HepG2 (cell line): Measurements from ENCODE around the gene TNS1. TPM values are rescaled to one million over a fixed set of nuclear protein-coding genes. Genes with fewer than 3 reads are reported as not detected.
A peak's percentile ranks its signal among the peaks of the same experiment; 100 is the strongest.

ENCODE experiments used
- BRD4 ChIP-seq: sonication (generic); formaldehyde crosslinking; IDR thresholded peaks from 2 replicates; pipeline ENCODE4 v1.4.0; 2020; ENCODE audit warnings: missing genetic modification reagents
- CHD2 ChIP-seq: IDR thresholded peaks from 2 replicates; pipeline ENCODE4 v1.6.1; 2011; ENCODE audit warnings: low read depth, low read length, improper control_type of control experiment
- CREM ChIP-seq, 2 experiments: sonication (generic) in 1 of 2; formaldehyde crosslinking in 1 of 2; IDR thresholded peaks; 2 replicates each; pipeline versions ENCODE4 v1.4.0 to v1.6.1; 2016 to 2020; ENCODE audit warnings: antibody characterized with exemption in 1 of 2, mild to moderate bottlenecking in 1 of 2, missing genetic modification reagents in 1 of 2
- ISX ChIP-seq: sonication (generic); formaldehyde crosslinking; conservative IDR thresholded peaks from 2 replicates; pipeline ENCODE4 v1.5.0; 2020; ENCODE audit warnings: missing genetic modification reagents
- KDM6A ChIP-seq: IDR thresholded peaks from 2 replicates; pipeline ENCODE4 v1.6.1; 2016; ENCODE audit warnings: low read depth
- MYNN ChIP-seq: sonication (generic); formaldehyde crosslinking; IDR thresholded peaks from 2 replicates; pipeline ENCODE4 v1.4.0; 2020; ENCODE audit warnings: mild to moderate bottlenecking, low read depth, missing genetic modification reagents
- NFE2L2 ChIP-seq: fragments of 150-350 bp; IDR thresholded peaks from 2 replicates; pipeline ENCODE4 v1.6.1; 2014; ENCODE audit warnings: low read length
- PHF8 ChIP-seq: sonication (generic); formaldehyde crosslinking; IDR thresholded peaks from 2 replicates; pipeline ENCODE4 v1.5.0; 2020; ENCODE audit warnings: missing genetic modification reagents
- POLR2G ChIP-seq: fragments of 200-400 bp; formaldehyde crosslinking; IDR thresholded peaks from 2 replicates; pipeline ENCODE4 v1.6.1; 2018; ENCODE audit warnings: mild to moderate bottlenecking, low read depth, low read length, moderate library complexity
- SMYD3 ChIP-seq: sonication (generic); formaldehyde crosslinking; IDR thresholded peaks from 2 replicates; pipeline ENCODE4 v1.8.1; 2023; ENCODE audit warnings: mild to moderate bottlenecking, missing genetic modification reagents
- STAT5B ChIP-seq: sonication (generic); formaldehyde crosslinking; IDR thresholded peaks from 2 replicates; pipeline ENCODE4 v1.4.0; 2020; ENCODE audit warnings: missing genetic modification reagents
- TMF1 ChIP-seq: sonication (generic); formaldehyde crosslinking; IDR thresholded peaks from 2 replicates; pipeline ENCODE4 v1.8.1; 2022; ENCODE audit warnings: low read depth, missing genetic modification reagents
- WIZ ChIP-seq: sonication (generic); formaldehyde crosslinking; IDR thresholded peaks from 2 replicates; pipeline ENCODE4 v1.5.1; 2020; ENCODE audit warnings: mild to moderate bottlenecking, missing genetic modification reagents
- ZBTB38 ChIP-seq: sonication (generic); formaldehyde crosslinking; IDR thresholded peaks from 2 replicates; pipeline ENCODE4 v1.5.1; 2020; ENCODE audit warnings: mild to moderate bottlenecking, missing genetic modification reagents
- ZFP90 ChIP-seq: sonication (generic); formaldehyde crosslinking; IDR thresholded peaks from 2 replicates; pipeline ENCODE4 v1.8.0; 2022; ENCODE audit warnings: missing genetic modification reagents, mild to moderate bottlenecking, inconsistent platforms, borderline replicate concordance
- ZNF33A ChIP-seq: sonication (generic); formaldehyde crosslinking; IDR thresholded peaks from 2 replicates; pipeline ENCODE4 v1.5.1; 2020; ENCODE audit warnings: missing genetic modification reagents, mild to moderate bottlenecking, moderate library complexity, borderline replicate concordance
- ZNF510 ChIP-seq: sonication (generic); formaldehyde crosslinking; IDR thresholded peaks from 2 replicates; pipeline ENCODE4 v1.4.0; 2020; ENCODE audit warnings: low read depth, mild to moderate bottlenecking, missing genetic modification reagents
- ZNF558 ChIP-seq: sonication (generic); formaldehyde crosslinking; IDR thresholded peaks from 2 replicates; pipeline ENCODE4 v1.9.0; 2022; ENCODE audit warnings: mild to moderate bottlenecking, missing genetic modification reagents, borderline replicate concordance
- ZSCAN31 ChIP-seq: sonication (generic); formaldehyde crosslinking; IDR thresholded peaks from 2 replicates; pipeline ENCODE4 v1.5.0; 2020; ENCODE audit warnings: low read depth, mild to moderate bottlenecking, missing genetic modification reagents
- polyA plus RNA-seq, 8 experiments: library from polyadenylated mRNA; depleted of rRNA in 3 of 8; stranded (reverse) in 7 of 8; unstranded in 1 of 8; fragments of >200 nt; fragmentation: Illumina TruSeq in 4 of 8; extraction: Trizol in 4 of 8; gene quantifications; 2 replicates each; pipeline versions ENCODE4 v1.2.1 to v1.2.3, GENCODE V29; 2011 to 2016; ENCODE audit warnings: low read depth in 4 of 8, missing spikeins in 1 of 8, mixed read lengths in 1 of 8; ENCODE audit not compliant: insufficient read depth in 1 of 8
- total RNA-seq, 5 experiments: library from RNA; depleted of rRNA; stranded (reverse); fragments of >200 nt; fragmentation: Illumina TruSeq; extraction: Trizol; gene quantifications; 2 replicates each; pipeline ENCODE4 v1.2.3, GENCODE V29; 2016; ENCODE audit warnings: low read depth in 1 of 5
- TF ChIP-seq, protein P1 (sequence below): sonication (generic); formaldehyde crosslinking; IDR thresholded peaks from 2 replicates; pipeline ENCODE4 v1.4.0; 2020; ENCODE audit warnings: missing genetic modification reagents, borderline replicate concordance
- TF ChIP-seq, protein P2 (sequence below): IDR thresholded peaks from 2 replicates; pipeline ENCODE4 v1.6.1; 2018; ENCODE audit warnings: missing genetic modification reagents, mild to moderate bottlenecking, missing compliant biosample characterization
- TF ChIP-seq, protein P3 (sequence below): sonication (generic); formaldehyde crosslinking; IDR thresholded peaks from 2 replicates; pipeline ENCODE4 v1.8.0; 2022; ENCODE audit warnings: missing genetic modification reagents, mild to moderate bottlenecking, inconsistent platforms, borderline replicate concordance
- TF ChIP-seq, protein P4 (sequence below): sonication (generic); formaldehyde crosslinking; IDR thresholded peaks from 2 replicates; pipeline ENCODE4 v1.5.1; 2020; ENCODE audit warnings: mild to moderate bottlenecking, missing genetic modification reagents, moderate library complexity

TNS1 gene
- total and polyA plus RNA-seq, 2 of the 13 experiments (the other 11 are each of a cell fraction or from before 2014, with no cell fraction given): 1.9 to 118 TPM

DNA sequence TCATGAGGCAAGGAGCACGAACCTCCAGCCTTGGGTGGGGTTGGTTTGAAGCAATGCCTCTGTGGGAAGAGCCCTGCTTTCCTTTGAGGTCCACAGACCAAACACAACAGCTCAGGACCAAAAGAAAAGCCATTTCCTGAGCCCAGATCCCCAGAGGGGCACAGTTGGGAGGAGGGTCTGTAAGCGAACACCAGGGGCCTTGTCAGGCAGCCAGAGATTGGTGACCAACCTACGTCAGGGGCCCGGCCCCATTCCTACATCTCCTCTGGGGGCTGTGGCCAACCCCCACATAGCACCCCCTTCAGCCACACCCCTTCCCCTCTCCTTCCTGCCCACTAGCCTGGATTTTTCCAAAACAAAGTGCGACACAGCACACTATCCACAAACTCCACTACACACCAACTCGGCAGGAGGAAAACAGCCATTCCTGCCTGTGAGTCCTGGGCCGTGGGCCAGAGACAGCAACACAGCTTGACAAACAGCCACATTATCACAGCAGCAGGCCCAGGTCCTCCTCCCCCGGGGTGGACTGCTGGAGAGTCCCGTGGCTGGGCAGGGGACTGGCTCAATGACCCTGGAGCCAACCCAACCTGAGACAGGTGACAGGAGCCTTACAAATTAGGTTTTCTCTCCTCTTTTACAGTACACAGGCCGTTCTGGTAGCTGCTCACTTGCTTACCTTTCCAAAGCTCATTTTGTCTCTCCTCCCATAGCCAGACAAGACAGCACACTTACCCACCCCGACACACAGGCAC, 98.8 kb downstream of the TNS1 start (continued):
- TF ChIP-seq ZSCAN31 (CRISPR knock-in tag) (no peak; the same call in 1 of the 2 replicates), POLR2G (peak; percentile 45; the same call in 1 of the 2 replicates), PHF8 (peak; percentile 31; the same call in 1 of the 2 replicates), ZNF558 (CRISPR knock-in tag) (no peak), BRD4 (CRISPR knock-in tag) (peak; percentile 38; the same call in 1 of the 2 replicates), ZBTB38 (CRISPR knock-in tag) (peak; percentile 35; the same call in 1 of the 2 replicates), WIZ (CRISPR knock-in tag) (no peak; the same call in 1 of the 2 replicates), ZFP90 (CRISPR knock-in tag) (peak; percentile 56; the same call in 1 of the 2 replicates), SMYD3 (peak; percentile 4; the same call in 1 of the 2 replicates), ISX (CRISPR knock-in tag) (no peak), TMF1 (CRISPR knock-in tag) (no peak; the same call in 1 of the 2 replicates), KDM6A (no peak), ZNF510 (no peak), STAT5B (peak; percentile 81; the same call in 1 of the 2 replicates), CHD2 (no peak), CREM (IDR thresholded peaks at IDR 0.05) (no peak; the same call in 1 of the 2 replicates), CREM (CRISPR knock-in tag; IDR thresholded peaks at IDR 0.05) (no peak), ZNF33A (CRISPR knock-in tag) (0 out of 2 replicates have a peak, but pooled peaks have one; percentile 30), MYNN (no peak), NFE2L2 (no peak)
- TF ChIP-seq, protein P1, sequence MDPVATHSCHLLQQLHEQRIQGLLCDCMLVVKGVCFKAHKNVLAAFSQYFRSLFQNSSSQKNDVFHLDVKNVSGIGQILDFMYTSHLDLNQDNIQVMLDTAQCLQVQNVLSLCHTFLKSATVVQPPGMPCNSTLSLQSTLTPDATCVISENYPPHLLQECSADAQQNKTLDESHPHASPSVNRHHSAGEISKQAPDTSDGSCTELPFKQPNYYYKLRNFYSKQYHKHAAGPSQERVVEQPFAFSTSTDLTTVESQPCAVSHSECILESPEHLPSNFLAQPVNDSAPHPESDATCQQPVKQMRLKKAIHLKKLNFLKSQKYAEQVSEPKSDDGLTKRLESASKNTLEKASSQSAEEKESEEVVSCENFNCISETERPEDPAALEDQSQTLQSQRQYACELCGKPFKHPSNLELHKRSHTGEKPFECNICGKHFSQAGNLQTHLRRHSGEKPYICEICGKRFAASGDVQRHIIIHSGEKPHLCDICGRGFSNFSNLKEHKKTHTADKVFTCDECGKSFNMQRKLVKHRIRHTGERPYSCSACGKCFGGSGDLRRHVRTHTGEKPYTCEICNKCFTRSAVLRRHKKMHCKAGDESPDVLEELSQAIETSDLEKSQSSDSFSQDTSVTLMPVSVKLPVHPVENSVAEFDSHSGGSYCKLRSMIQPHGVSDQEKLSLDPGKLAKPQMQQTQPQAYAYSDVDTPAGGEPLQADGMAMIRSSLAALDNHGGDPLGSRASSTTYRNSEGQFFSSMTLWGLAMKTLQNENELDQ (CRISPR knock-in tag): no peak
- TF ChIP-seq, protein P2, sequence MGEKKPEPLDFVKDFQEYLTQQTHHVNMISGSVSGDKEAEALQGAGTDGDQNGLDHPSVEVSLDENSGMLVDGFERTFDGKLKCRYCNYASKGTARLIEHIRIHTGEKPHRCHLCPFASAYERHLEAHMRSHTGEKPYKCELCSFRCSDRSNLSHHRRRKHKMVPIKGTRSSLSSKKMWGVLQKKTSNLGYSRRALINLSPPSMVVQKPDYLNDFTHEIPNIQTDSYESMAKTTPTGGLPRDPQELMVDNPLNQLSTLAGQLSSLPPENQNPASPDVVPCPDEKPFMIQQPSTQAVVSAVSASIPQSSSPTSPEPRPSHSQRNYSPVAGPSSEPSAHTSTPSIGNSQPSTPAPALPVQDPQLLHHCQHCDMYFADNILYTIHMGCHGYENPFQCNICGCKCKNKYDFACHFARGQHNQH (CRISPR knock-in tag): peak; percentile 79; the same call in 1 of the 2 replicates
- TF ChIP-seq, protein P3, sequence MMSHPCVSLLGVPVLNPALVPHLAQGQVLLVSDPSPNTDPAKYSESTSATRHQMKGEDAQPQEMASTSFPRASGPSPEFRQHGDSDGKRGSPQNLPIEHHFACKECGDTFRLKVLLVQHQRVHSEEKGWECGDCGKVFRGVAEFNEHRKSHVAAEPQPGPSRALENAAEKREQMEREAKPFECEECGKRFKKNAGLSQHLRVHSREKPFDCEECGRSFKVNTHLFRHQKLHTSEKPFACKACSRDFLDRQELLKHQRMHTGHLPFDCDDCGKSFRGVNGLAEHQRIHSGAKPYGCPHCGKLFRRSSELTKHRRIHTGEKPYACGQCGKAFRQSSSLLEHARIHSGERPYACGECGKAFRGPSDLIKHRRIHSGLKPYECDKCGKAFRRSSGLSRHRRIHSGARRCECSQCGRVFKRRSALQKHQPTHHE (CRISPR knock-in tag): no peak; the same call in 1 of the 2 replicates
- TF ChIP-seq, protein P4, sequence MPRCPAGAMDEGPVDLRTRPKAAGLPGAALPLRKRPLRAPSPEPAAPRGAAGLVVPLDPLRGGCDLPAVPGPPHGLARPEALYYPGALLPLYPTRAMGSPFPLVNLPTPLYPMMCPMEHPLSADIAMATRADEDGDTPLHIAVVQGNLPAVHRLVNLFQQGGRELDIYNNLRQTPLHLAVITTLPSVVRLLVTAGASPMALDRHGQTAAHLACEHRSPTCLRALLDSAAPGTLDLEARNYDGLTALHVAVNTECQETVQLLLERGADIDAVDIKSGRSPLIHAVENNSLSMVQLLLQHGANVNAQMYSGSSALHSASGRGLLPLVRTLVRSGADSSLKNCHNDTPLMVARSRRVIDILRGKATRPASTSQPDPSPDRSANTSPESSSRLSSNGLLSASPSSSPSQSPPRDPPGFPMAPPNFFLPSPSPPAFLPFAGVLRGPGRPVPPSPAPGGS: no peak; the same call in 1 of the 2 replicates
